ENCODE measurements around the gene FOCAD. TPM values are rescaled to one million over a fixed set of nuclear protein-coding genes. Genes with fewer than 3 reads are reported as not detected.

FOCAD gene
- total RNA-seq, 1 donor from 2014 or later = 60.1 TPM

GRCh38 chr9:20835377-20836286 is 151.6 kb downstream of the FOCAD start:
- H3K27ac Mint-ChIP-seq (ENCODE audit: unreplicated experiment) = no peak overlapping the region
- H3K27me3 Mint-ChIP-seq (ENCODE audit: low read depth) = no peaks in the 10 kb centered on the region
- no peak for TF ChIP-seq CTCF (conservative IDR thresholded peaks at IDR 0.05)

GRCh38 chr9:20837166-20837565 is 153.1 kb downstream of the FOCAD start:
- Mint-ChIP-seq H3K4me3 (no peak overlapping the region), H3K36me3 (ENCODE audit: low read depth) (peaks cover 20% of the 10 kb centered on the region), H3K27me3 (ENCODE audit: low read depth) (no peaks in the 10 kb centered on the region), H3K4me1 (peaks cover 29% of the 10 kb centered on the region), H3K27ac (ENCODE audit: unreplicated experiment) (no peak overlapping the region), H3K9me3 (peaks cover 6% of the 10 kb centered on the region)
- no peak for DNase-seq (ENCODE audit: low read depth, low spot score)
- TF ChIP-seq CTCF (conservative IDR thresholded peaks at IDR 0.05) = no peak

More at GRCh38 chr9:20835377-20836286, 151.6 kb downstream of the FOCAD start:
- DNase-seq (ENCODE audit: low read depth, low spot score) = peak; percentile 6
- peak overlapping the region; percentile 14 for H3K4me3 Mint-ChIP-seq
- peaks cover 11% of the 10 kb centered on the region for H3K36me3 Mint-ChIP-seq (ENCODE audit: low read depth)
- peaks cover 29% of the 10 kb centered on the region for H3K4me1 Mint-ChIP-seq
- H3K9me3 Mint-ChIP-seq = peaks cover 3% of the 10 kb centered on the region

- Mint-ChIP-seq H3K27ac (ENCODE audit: unreplicated experiment) (no peak overlapping the region), H3K27me3 (ENCODE audit: low read depth) (no peaks in the 10 kb centered on the region)
Observed at GRCh38 chr9:20838218-20838617, 154.2 kb downstream of the FOCAD start.

GRCh38 chr9:20844916-20845315 is 160.9 kb downstream of the FOCAD start:
- no peak for DNase-seq (ENCODE audit: low read depth, low spot score)
- H3K36me3 Mint-ChIP-seq (ENCODE audit: low read depth) = peaks cover 27% of the 10 kb centered on the region
- TF ChIP-seq CTCF (conservative IDR thresholded peaks at IDR 0.05) = no peak
- H3K4me1 Mint-ChIP-seq = peaks cover 10% of the 10 kb centered on the region
- no peaks in the 10 kb centered on the region for H3K27me3 Mint-ChIP-seq (ENCODE audit: low read depth)
- no peak overlapping the region for H3K27ac Mint-ChIP-seq (ENCODE audit: unreplicated experiment)
- H3K4me3 Mint-ChIP-seq = no peak overlapping the region
- H3K9me3 Mint-ChIP-seq = peaks cover 7% of the 10 kb centered on the region

More at GRCh38 chr9:20838218-20838617, 154.2 kb downstream of the FOCAD start:
- no peak for TF ChIP-seq CTCF (conservative IDR thresholded peaks at IDR 0.05)
- Mint-ChIP-seq H3K36me3 (ENCODE audit: low read depth) (peaks cover 24% of the 10 kb centered on the region), H3K4me1 (peaks cover 29% of the 10 kb centered on the region), H3K4me3 (no peak overlapping the region), H3K9me3 (peaks cover 6% of the 10 kb centered on the region)
- DNase-seq (ENCODE audit: low read depth, low spot score) = no peak

GRCh38 chr9:20848490-20848889 is 164.4 kb downstream of the FOCAD start:
- peaks cover 4% of the 10 kb centered on the region for H3K9me3 Mint-ChIP-seq
- peaks cover 3% of the 10 kb centered on the region for H3K36me3 Mint-ChIP-seq (ENCODE audit: low read depth)
- H3K27ac Mint-ChIP-seq (ENCODE audit: unreplicated experiment) = no peak overlapping the region
- DNase-seq (ENCODE audit: low read depth, low spot score) = no peak
- H3K27me3 Mint-ChIP-seq (ENCODE audit: low read depth) = no peaks in the 10 kb centered on the region
- no peak overlapping the region for H3K4me3 Mint-ChIP-seq
- no peak for TF ChIP-seq CTCF (conservative IDR thresholded peaks at IDR 0.05)
- H3K4me1 Mint-ChIP-seq = peaks cover 31% of the 10 kb centered on the region

All from neural crest cell (in vitro differentiated cells).